ENCODE measurements around the gene TARM1.
"Not testable (repeated sequence)": the region's sequence is repeated elsewhere in the genome, so short reads cannot be mapped to it uniquely, and the experiment has no call there.

Gene TARM1
- total RNA-seq: 0 reads per million in 2 donors

DNA sequence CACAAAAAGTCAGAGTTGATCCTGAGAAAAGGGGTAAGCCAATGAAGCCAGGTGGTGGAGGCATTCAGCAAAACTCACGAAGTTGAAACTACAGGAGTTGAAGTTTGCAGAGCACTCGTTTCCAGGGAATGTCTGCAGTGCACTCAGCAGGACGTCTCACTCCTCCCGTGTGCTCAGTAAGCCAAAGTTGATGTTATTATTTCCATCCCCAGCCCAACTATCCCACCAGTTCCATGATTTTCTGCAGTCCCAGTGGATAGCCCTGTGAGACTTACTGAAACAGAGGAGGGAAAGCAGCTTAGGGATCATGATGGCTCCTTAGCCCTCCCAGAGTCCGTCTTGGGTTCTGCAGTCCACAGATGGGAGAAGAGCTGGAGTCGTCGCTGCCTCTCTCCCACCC lies at the start of gene TARM1:
Gene TARM1 (minus strand): TSS at position 334 of the 400 bp plus-strand sequence. CDS start 25 bp downstream, at position 309.
- DNase-seq: no peak

DNA sequence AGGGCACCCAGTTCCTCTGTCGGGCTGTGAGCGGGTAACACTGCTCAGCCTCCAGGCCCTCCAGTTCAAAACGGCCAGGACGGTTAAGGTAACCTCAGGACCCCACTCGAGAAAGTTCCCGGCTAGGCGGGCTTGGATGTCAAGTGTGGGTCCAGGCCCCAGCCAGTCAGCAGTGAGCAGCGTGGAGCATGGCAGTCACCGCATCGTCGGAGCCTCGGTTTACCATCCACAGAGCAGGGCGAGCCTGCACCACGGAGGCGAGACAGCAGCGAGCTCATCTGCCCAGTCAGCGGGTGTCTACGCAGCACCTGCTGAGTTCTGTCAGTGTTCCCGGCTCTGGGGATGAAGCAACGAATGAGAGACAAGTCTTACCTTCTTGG lies 48.4 kb upstream of the TARM1 start:
- no peak for DNase-seq

DNA sequence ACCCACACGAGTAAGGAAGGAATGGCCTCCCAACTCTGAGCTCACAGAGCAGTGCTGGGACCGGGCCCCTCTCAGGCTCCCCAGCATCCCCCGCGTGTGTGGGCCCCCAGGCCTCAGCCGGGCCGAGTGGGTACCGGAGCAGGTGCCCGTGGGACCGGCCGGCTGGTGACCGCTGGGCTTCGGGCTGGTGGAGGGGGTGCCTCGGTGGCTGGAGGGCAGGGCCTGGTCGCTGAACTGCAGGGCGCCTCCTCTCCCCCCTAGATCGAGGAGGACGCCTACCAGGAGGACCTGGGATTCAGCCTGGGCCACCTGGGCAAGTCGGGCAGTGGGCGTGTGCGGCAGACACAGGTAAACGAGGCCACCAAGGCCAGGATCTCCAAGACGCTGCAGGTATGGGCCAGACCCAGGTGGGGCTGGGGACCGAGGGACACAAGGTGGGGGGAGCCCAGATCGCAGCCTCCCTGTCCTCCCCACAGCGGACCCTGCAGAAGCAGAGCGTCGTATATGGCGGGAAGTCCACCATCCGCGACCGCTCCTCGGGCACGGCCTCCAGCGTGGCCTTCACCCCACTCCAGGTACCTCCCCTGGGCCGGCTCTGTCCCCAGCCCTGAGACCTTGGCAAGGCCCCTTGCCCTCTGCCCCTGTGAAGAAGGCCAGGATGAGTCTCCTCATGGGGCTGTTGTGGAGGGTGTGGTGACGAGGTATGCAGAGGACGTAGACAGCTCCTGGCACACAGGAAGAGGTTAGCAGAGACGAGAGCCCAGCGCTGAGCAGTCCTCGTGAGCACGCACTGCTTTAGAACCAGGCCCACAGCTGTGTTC lies 47.8 kb upstream of the TARM1 start:
- no peak for DNase-seq

DNA sequence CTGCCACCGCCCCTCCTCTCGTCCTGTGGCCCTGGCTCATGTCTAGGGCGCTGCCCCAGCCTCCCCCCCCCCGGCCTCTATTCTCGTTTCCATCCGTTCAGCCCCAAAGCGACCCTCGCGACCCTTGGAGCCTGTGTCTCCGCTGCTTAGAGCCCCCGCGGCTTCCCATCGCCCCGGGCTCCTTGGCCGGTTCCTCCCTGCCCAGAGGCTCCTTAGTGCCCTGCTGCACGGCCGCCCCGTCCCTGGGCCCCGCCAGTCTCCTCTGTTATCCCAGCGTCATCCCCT lies 47.2 kb upstream of the TARM1 start:
- DNase-seq: no peak

DNA sequence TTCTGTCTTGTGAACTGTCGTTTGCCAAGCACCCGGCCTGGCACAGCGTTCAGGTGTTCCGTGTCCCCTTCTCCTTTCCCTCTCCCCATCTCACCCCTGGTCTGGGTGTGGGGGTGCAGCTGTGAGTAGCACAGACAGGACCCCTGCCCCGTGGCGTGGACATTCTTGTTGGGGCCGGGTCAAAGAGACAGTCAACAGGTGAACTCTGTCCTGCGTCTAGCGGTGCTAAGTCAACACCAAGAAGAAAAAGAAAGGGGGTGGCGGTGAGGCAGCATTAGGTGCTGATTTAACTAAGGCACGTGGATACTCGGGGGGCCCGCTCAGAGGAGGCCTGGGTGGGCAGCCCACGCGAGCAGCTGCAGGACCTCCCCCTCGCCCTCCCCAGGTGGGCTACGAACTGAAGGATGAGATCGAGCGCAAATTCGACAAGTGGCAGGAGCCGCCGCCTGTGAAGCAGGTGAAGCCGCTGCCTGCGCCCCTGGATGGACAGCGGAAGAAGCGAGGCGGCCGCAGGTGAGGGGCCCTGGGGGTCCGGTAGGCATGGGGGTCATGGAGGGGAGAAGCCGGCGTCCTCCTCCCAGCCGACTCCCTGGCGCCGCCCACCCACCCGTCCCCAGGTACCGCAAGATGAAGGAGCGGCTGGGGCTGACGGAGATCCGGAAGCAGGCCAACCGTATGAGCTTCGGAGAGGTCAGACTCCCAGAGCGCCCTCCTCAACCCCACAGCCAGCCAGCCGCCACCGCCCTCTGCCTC lies 46.7 kb upstream of the TARM1 start:
- DNase-seq: no peak

DNA sequence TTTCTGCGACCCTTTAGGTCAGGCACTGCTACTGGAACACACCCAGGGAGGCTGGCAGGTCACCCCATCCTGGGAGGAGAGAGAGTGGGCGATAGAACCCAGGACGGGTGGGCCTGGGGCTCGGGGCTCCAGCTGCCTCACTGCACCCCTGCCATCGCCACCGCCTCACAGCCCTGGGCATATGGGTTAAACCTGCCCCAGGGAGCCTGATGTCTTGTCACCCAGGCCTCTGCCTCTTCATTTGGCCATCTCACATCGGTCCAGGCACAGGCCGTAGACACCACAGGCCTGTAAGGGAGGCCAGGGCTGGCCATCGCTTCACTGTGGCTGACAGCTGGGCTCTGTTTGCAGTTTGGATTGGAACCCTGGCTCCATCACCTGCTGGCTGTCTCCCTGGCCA lies 44.5 kb upstream of the TARM1 start:
- no peak for DNase-seq

DNA sequence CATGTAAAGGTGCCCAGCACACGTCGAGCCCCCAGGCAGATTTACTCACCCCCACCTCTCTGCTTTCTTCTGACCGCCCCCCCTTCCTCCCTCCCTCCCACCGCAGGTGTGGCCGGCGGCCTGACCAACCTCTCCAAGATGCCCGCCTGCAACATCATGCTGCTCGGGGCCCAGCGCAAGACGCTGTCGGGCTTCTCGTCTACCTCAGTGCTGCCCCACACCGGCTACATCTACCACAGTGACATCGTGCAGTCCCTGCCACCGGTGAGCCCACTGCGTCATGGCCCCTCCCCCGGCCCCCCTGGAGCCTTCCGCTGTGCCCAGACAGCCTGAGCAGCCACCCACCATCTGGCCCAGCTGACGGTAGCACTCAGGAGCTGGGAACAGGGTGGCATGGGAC lies 43.2 kb upstream of the TARM1 start:
- no peak for DNase-seq

DNA sequence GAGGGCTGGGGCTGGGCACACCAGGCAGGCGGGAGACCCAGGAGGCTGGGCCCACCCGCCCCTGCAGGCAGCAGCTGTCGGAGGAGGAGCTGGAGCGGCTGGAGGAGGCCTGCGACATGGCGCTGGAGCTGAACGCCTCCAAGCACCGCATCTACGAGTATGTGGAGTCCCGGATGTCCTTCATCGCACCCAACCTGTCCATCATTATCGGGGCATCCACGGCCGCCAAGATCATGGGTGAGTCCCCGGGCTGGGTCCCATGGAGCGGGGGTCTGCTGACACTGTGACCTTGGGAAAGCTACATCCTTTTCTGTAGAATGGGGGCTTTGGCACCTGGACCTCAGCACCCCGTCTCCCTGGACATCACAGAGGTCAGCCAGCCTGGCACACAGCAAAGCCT lies 42.5 kb upstream of the TARM1 start:
- no peak for DNase-seq

DNA sequence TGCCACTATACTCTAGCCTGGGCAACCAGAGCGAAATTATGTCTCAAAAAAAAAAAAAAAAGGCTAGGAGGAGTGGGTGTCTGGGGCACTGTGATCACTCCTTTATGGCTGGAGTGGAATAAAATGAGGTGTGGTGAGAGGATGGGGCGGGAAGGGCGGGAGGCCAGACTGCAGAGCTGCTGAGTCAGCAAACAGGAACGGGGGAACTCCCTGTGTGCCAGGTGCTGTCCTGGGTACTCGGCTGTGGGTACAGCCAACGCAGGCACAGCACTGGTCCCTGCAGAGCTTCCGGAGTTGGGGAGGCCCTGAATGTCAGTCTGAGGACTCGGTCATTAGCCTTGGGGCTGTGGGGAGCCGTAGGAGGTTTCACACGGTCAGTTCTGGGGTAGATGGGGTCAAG lies 40.1 kb upstream of the TARM1 start:
- no peak for DNase-seq

DNA sequence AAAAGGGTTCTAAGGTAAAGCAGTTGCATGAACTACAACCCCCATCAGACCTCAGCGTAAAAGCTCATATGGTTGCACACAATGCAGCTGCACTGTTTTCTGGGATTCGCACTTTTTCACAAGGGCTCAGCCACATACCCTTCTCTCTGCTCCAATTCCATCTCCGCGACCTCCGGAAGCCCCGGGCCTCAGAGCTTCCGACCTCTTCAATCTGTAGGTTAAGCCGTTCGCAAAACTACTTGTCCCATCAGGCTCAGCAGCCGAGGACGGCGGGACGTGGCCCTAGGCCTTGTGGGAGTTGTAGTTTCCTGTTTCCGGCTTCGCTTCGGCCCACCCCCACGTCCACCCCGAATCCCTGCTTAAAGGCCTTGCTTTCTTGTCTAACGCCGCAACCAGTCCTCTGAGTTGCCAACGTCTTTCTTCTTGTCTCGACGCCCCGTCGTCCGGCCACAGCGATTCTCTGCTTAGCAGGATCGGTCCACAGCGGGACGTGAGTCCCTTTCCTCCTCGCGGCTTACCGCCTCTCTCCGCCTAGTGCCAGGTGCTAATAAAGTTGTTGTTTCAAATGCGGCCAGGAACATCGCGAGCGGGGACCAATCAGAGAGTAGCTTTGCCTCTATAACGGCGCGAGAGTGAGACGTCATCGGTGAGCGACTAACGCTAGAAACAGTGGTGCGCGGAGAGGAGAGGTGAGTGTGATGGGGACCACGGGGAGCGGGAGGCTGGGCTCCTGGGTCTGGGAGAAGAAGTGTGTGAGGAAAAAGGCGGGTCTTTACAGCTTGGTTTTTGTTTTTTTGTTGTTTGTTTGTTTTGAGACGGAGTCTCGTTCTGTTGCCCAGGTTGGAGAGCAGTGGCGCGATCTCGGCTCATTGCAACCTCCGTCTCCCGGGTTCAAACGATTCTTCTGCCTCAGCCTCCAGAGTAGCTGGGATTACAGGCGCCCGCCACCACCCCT lies 34.2 kb upstream of the TARM1 start, which contains the start of the genes PRPF31 and TFPT:
Gene PRPF31 (plus strand): TSS at position 646 of the 955 bp plus-strand sequence. CDS start 2,525 bp downstream, outside the sequence.
Gene TFPT (minus strand): TSS at position 549 of the 955 bp plus-strand sequence. CDS start 388 bp downstream, at position 161.
- peak; percentile 97 for DNase-seq

DNA sequence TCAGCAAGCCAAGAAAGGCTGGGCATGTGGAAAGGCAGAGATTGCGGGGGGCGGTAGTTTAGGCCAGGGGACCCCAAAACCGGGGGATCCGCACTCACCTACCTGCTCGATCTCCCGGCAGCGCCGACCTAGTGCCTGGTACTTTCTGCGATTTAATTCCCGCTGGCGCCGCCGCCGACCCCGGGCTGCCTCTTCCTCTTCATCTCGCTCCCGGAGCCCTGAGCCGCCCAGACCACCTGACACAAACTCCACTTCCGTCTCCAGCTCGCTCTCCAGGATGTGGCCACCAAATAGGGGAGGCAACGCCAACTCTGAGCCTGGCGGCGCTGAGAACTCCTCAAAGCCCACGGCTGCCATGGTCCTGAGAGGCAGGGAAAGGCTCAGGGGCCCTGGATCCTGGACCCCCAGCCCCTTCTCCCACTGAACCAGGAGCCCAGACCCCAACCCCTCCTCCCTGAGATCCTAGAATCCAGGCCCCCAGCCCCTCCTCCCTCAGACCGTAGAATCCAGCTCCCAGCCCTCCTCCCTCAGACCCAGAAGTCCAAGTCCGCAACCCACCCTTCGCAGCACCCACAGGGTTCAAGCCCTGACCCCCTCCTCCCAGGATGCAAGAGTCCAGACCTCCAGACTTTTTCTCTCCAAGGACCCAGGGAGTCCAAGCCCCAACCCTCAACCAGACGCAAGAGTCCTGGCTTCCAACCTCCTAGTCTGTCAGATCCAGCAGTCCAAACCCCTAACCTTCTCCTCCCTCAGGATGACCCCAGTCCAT lies 33.4 kb upstream of the TARM1 start:
- peak; percentile 40 for DNase-seq

DNA sequence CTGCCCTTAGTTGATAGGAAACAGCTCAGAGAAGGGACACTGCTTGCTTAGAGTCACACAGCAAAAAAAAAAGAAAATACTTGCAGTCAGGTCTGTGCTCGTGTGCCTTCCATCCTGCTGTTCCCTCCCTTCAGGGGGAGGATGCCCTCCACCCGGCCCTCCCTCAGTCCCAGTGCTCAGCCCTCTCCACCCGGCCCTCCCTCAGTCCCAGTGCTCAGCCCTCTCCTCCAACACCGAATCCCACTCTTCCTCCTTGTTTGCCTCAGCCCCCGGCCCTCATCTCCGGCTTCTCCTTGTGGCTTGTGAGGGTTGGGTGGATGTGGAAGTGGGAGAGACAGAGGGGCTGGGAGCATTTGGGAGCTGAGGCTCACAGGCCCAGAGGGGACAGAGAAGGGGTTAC lies 28.5 kb upstream of the TARM1 start:
- no peak for DNase-seq

DNA sequence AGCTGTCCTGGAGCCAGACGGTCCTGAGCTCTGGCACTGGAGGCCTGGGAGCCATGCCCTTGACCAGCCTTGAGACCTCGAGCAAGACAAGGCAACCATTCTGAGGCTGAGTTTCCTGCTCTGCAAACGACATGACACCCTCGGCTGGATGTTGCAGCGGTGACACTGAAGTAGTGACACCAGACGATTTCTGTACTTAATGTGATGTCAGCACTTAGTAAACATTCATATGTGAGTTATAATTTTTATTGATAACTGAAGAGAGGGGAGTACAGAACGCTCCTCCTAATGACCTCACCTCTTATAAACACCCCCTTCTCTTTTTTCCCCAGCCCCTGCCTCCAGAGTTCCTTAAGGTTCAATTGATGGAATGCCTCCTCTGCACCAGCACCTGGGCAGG lies 27.3 kb upstream of the TARM1 start:
- no peak for DNase-seq

DNA sequence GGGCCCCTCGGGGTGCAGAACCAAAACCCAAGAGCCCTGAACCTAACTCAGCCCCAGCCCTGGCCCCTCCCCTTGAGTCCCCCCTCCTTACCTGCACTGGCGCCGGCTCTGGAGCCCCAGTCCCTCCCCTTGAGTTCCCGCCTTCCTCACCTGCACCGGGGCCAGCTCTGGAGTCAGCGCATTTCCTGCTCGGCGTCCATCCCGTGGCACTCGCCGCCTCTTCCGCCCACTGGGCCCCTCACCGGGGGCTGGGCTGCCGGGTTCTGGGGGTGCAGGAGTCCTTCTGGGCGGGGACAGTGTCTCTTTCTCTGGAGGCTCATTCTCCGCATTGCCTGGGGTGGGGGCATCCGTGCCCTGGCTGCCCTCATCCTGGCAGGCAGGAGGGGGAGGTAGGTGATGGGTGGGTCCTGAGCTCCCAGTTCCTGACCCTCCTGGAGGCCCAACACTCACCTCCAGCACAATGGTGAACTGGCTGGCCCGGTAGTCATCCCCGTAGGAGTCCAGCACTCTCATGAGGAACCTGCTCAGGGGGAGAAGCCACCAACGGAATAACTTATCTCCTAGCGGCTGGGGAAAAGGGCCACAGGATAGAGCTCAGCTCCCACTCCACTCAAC lies 26.8 kb upstream of the TARM1 start:
- DNase-seq: no peak

DNA sequence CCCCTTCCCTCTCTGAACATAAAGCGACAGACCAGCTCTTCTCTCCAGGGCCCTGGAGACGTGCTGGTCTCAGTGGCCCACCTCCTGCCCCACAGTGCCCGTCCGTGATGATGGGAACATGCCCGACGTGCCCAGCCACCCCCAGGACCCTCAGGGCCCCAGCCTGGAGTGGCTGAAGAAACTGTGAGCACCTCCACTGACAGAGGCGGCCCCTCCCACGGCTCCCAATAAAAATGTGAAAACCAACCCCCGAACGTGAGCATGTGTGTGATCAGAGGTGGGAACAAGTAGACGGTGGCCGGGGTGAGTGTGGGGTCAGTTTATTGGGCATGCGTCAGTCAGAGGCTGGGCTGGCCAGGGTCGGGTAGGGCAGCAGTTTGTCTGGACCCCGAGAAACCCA lies 25.6 kb upstream of the TARM1 start:
- DNase-seq: no peak

DNA sequence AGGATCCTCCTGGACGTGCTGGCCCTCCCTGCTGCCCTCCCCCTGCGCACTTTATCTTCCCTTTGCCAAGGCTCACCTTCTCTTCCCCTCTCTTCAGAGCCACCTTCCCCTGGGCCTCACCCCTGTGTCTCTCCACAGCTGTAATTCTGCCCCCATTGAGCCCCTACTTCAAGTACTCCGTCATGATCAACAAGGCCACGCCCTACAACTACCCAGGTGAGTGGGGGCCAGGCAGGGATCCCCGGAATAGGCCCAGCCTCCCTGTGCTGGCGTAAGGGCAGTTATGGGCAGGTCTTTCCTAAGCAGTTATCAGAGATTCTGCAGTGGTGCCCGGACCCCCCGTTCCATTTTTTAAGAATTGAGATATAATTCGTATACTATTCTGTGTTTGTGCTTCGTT lies 24.6 kb upstream of the TARM1 start:
- no peak for DNase-seq

DNA sequence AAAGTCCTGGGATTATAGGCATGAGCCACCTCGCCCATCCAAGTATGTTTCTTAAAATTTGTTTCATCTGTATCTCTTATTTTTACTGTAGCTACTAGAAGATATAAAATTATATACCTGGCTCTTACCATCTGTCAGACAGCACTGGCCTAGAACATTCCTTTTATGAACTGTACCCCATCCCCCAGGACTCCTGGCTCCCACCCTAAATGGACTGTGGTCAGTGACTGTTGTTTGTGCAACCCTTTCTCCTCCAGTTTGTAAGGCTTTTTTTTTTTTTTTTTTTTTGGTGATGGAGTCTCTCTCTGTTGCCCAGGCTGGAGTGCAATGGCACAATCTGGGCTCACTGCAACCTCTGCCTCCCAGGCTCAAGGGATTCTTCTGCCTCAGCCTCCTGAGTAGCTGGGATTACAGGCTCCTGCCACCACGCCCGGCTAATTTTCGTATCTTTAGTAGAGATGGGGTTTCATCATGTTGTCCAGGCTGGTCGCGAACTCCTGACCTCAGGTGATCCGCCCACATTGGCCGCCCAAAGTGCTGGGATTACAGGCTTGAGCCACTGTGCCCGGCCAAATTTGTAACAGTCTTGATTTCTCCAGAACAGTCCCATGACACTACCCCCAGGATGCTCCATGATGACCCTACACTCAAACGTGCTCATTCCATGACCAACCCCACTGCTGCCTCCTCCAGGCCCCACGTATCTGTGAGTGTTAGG lies 24.0 kb upstream of the TARM1 start:
- DNase-seq: no peak

DNA sequence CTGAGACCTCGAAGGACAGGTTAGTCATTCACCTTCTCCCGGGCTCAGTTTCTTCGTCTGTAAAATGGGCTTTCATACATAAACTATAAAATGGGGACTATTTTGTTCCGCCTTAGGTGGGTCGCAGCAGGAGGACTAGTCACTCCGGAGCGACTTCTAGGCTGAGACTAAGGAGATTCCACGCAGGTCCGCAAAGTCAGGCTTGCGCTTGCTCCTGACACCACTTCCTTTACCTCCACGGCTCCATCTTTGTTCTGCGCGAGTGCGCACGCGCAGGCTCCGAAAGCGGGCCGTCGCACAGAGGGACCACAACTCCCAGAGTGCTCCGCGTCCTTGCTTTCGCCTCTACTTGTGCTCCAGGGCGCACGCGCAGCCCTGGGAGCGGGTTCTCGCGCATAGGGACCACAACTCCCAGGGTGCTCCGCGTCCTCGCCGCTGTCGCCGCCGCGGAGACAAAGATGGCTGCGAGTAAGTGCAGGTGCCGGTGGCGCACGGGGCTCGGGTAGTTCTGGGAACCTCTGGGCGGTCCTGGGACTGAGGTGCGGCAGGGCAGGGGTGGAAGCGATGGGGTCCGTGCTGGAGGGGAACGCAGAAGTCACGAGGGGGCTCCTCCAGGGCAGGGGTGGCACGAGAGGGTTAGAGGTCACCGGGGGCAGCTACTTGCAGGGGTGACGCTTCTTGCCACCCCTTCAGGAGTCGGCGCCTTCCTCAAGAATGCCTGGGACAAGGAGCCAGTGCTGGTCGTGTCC lies 21.4 kb upstream of the TARM1 start, which contains the start of gene NDUFA3:
Gene NDUFA3 (plus strand): TSS at position 435 of the 749 bp plus-strand sequence. CDS start 24 bp downstream, at position 459.
- DNase-seq: peak; percentile 93

DNA sequence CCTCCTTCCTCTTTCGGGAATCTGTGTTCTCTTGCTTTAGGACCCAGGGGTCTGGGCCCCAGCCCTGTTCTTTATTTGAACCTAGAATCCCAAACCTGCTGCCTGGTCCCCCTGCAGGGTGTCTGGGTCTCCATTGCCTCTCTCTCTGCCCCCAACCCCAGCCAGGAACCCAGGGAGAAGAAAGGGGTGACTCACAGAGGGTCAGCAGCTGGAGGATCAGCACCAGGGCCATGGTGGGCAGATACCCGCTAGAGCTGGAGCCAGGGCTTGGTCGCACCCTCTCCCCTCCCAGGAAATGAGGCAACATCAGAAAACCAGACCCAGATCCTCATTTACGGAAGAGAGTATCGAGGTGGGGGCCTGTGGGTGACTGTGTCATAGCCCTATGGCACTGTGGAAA lies 19.4 kb upstream of the TARM1 start, which contains the start of gene OSCAR:
Gene OSCAR (minus strand): TSS at position 243 of the 400 bp plus-strand sequence. CDS start 11 bp downstream, at position 232.
- no peak for DNase-seq

DNA sequence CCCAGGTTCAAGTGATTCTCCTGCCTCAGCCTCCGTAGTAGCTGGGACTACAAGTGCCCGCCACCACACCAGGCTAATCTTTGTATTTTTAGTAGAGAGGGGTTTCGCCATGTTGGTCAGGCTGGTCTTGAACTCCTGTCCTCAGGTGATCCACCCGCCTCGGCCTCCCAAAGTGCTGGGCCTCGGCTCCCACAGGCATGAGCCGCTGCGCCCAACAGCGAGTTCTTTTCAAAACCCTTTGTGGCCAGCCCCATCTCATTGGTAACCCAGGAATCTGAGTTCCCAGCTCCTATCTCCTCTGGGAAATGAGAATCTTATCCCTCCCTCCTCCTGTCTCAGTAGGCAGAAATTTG lies 18.7 kb upstream of the TARM1 start:
- not testable (repeated sequence) for DNase-seq

Data from T-helper 9 cell (primary cell).